ENCODE results near the gene SHC3. TPM values are rescaled to one million over a fixed set of nuclear protein-coding genes. Genes with fewer than 3 reads are reported as not detected.

Gene SHC3
- total RNA-seq, 1 experiment from 2014 or later = 4.0 TPM

GRCh38 chr9:89089176-89089575, 89.4 kb downstream of the SHC3 start:
- CTCF ChIA-PET = no interaction called here
- Mint-ChIP-seq H3K4me3 (ENCODE audit: low read depth, unreplicated experiment) (no peak overlapping the region), H3K36me3 (ENCODE audit: insufficient read depth, unreplicated experiment) (no peaks in the 10 kb centered on the region), H3K27me3 (ENCODE audit: unreplicated experiment) (no peaks in the 10 kb centered on the region), H3K27ac (ENCODE audit: unreplicated experiment) (no peak overlapping the region), H3K9me3 (ENCODE audit: low read depth, unreplicated experiment) (no peaks in the 10 kb centered on the region), H3K4me1 (ENCODE audit: low read depth, unreplicated experiment) (no peaks in the 10 kb centered on the region)
- DNase-seq = no peak
- intact Hi-C loops (cut with micrococcal nuclease; ENCODE audit: unreplicated experiment) = no loop called here
- no peak for TF ChIP-seq CTCF (IDR thresholded peaks at IDR 0.05; ENCODE audit: unreplicated experiment)
- no TSS peak for BruUV-seq (replicated peaks)

GRCh38 chr9:89083626-89084025, 95.0 kb downstream of the SHC3 start:
- Mint-ChIP-seq H3K27me3 (ENCODE audit: unreplicated experiment) (no peaks in the 10 kb centered on the region), H3K27ac (ENCODE audit: unreplicated experiment) (no peak overlapping the region), H3K9me3 (ENCODE audit: low read depth, unreplicated experiment) (no peaks in the 10 kb centered on the region), H3K36me3 (ENCODE audit: insufficient read depth, unreplicated experiment) (no peaks in the 10 kb centered on the region), H3K4me1 (ENCODE audit: low read depth, unreplicated experiment) (no peaks in the 10 kb centered on the region), H3K4me3 (ENCODE audit: low read depth, unreplicated experiment) (no peak overlapping the region)
- TF ChIP-seq CTCF (IDR thresholded peaks at IDR 0.05; ENCODE audit: unreplicated experiment) = no peak
- no TSS peak for BruUV-seq (replicated peaks)
- intact Hi-C loops (cut with micrococcal nuclease; ENCODE audit: unreplicated experiment) = no loop called here
- DNase-seq = no peak
- CTCF ChIA-PET = no interaction called here

GRCh38 chr9:89080193-89080592, 98.4 kb downstream of the SHC3 start:
- intact Hi-C loops (cut with micrococcal nuclease; ENCODE audit: unreplicated experiment) = no loop called here
- no peak overlapping the region for H3K27ac Mint-ChIP-seq (ENCODE audit: unreplicated experiment)
- DNase-seq = no peak
- no peak for TF ChIP-seq CTCF (IDR thresholded peaks at IDR 0.05; ENCODE audit: unreplicated experiment)
- CTCF ChIA-PET = no interaction called here
- H3K9me3 Mint-ChIP-seq (ENCODE audit: low read depth, unreplicated experiment) = no peaks in the 10 kb centered on the region
- no peaks in the 10 kb centered on the region for H3K36me3 Mint-ChIP-seq (ENCODE audit: insufficient read depth, unreplicated experiment)
- H3K4me3 Mint-ChIP-seq (ENCODE audit: low read depth, unreplicated experiment) = no peak overlapping the region
- H3K4me1 Mint-ChIP-seq (ENCODE audit: low read depth, unreplicated experiment) = peaks cover 9% of the 10 kb centered on the region
- BruUV-seq (replicated peaks) = no TSS peak
- no peaks in the 10 kb centered on the region for H3K27me3 Mint-ChIP-seq (ENCODE audit: unreplicated experiment)

- no peaks in the 10 kb centered on the region for H3K27me3 Mint-ChIP-seq (ENCODE audit: unreplicated experiment)
These were observed 99.2 kb downstream of the SHC3 start for GRCh38 chr9:89079391-89079790.

More at GRCh38 chr9:89079391-89079790, 99.2 kb downstream of the SHC3 start:
- peaks cover 9% of the 10 kb centered on the region for H3K4me1 Mint-ChIP-seq (ENCODE audit: low read depth, unreplicated experiment)
- DNase-seq = no peak
- TF ChIP-seq CTCF (IDR thresholded peaks at IDR 0.05; ENCODE audit: unreplicated experiment) = no peak
- H3K27ac Mint-ChIP-seq (ENCODE audit: unreplicated experiment) = no peak overlapping the region
- H3K9me3 Mint-ChIP-seq (ENCODE audit: low read depth, unreplicated experiment) = no peaks in the 10 kb centered on the region
- BruUV-seq (replicated peaks) = no TSS peak
- intact Hi-C loops (cut with micrococcal nuclease; ENCODE audit: unreplicated experiment) = no loop called here
- CTCF ChIA-PET = no interaction called here
- H3K36me3 Mint-ChIP-seq (ENCODE audit: insufficient read depth, unreplicated experiment) = no peaks in the 10 kb centered on the region
- no peak overlapping the region for H3K4me3 Mint-ChIP-seq (ENCODE audit: low read depth, unreplicated experiment)

Data from Calu3 (cell line).